HCT116 (cell line): Measurements from ENCODE around the gene SCD5. TPM values are rescaled to one million over a fixed set of nuclear protein-coding genes. Genes with fewer than 3 reads are reported as not detected.

ENCODE experiments used
- ATAC-seq: fragments of 200-7000 bp; cut with Tn5 transposase; 2 replicates; pipeline ENCODE4 v1.9.1; 2020; ENCODE audit warnings: mild to moderate bottlenecking, moderate library complexity
- BruUV-seq: library from RNA; stranded (reverse); fragments of 400-500 nt; replicated peaks from 2 replicates; lab custom pipeline; 2021; lab: Mats Ljungman, UMichigan
- CTCF ChIA-PET: fragments of 300-600 bp; sonication (Branson Sonifier 250); formaldehyde crosslinking; loops from one replicate; lab custom pipeline; 2021; ENCODE audit warnings: antibody characterized with exemption; lab: Charles Lee
- POLR2A ChIA-PET: fragments of 300-600, 350-600 bp; sonication (Branson Sonifier 250); formaldehyde crosslinking; loops from one replicate; lab custom pipeline; 2021; ENCODE audit warnings: antibody characterized with exemption; lab: Charles Lee
- RAD21 ChIA-PET, 2 experiments: fragments of 300-600 bp; sonication (Branson Sonifier 250); formaldehyde crosslinking; loops; one replicate each; lab custom pipeline; 2023; ENCODE audit warnings: low total read pairs in 2 of 2; ENCODE audit not compliant: uncharacterized antibody in 2 of 2, unreplicated experiment in 2 of 2, low non-redundant PET in 1 of 2; lab: Charles Lee
- DNase-seq: peaks from one replicate; pipeline ENCODE4 v3.0.0-alpha.2; 2010; ENCODE audit warnings: low read depth, low spot score
- H2AFZ ChIP-seq: fragments of 200-600 bp; shearing (Covaris generic), sonication (generic); 2 replicates; pipeline ENCODE4 v1.6.1; 2017; ENCODE audit warnings: low read depth, mixed run types, mixed read lengths, antibody characterized with exemption, low read length; ENCODE audit not compliant: poor library complexity, severe bottlenecking
- H3K27ac ChIP-seq: 2 replicates; pipeline ENCODE4 v1.5.1; 2012; ENCODE audit warnings: low read depth, low read length
- H3K27me3 ChIP-seq: fragments of 200-600 bp; sonication (generic); 2 replicates; pipeline ENCODE4 v1.6.1; 2016; ENCODE audit warnings: mixed run types, low read length, mixed read lengths; ENCODE audit not compliant: insufficient read depth
- H3K36me3 ChIP-seq, 2 experiments: fragments of 200-500 bp in 1 of 2; fragments of 200-600 bp in 1 of 2; sonication (Bioruptor generic) in 1 of 2; sonication (generic) in 1 of 2; 2 replicates each; pipeline versions ENCODE4 v1.5.1 to v1.6.1; 2014 to 2016; ENCODE audit warnings: low read length in 2 of 2, inconsistent platforms in 1 of 2, mixed read lengths in 1 of 2, mixed run types in 1 of 2; ENCODE audit not compliant: insufficient read depth in 2 of 2, control insufficient read depth in 1 of 2
- H3K4me1 ChIP-seq, 2 experiments: fragments of 200-600 bp in 1 of 2; sonication (generic) in 1 of 2; 2 replicates each; pipeline versions ENCODE4 v1.5.1 to v1.6.1; 2012 to 2017; ENCODE audit warnings: low read length in 2 of 2, inconsistent platforms in 1 of 2, mild to moderate bottlenecking in 1 of 2, mixed read lengths in 1 of 2, mixed run types in 1 of 2, moderate library complexity in 1 of 2; ENCODE audit not compliant: insufficient read depth in 2 of 2, control insufficient read depth in 1 of 2
- H3K4me2 ChIP-seq: fragments of 200-600 bp; sonication (generic); 2 replicates; pipeline ENCODE4 v1.6.1; 2017; ENCODE audit warnings: mixed run types, low read length, mixed read lengths
- H3K4me3 ChIP-seq, 2 experiments: fragments of 200-600 bp in 1 of 2; sonication (generic) in 1 of 2; replicated peaks in 1 of 2; 2 replicates each; pipeline ENCODE4 v1.5.1; 2011 to 2016; ENCODE audit warnings: low read length in 2 of 2, control low read depth in 1 of 2, low read depth in 1 of 2, mild to moderate bottlenecking in 1 of 2, mixed read lengths in 1 of 2, mixed run types in 1 of 2
- H3K79me2 ChIP-seq: fragments of 200-600 bp; sonication (generic); 2 replicates; pipeline ENCODE4 v1.6.1; 2017; ENCODE audit warnings: mild to moderate bottlenecking, mixed run types, low read length, moderate library complexity, mixed read lengths; ENCODE audit not compliant: insufficient read depth
- H3K9ac ChIP-seq: fragments of 200-600 bp; sonication (generic); 2 replicates; pipeline ENCODE4 v1.6.1; 2016; ENCODE audit warnings: low read length, mixed read lengths
- H3K9me2 ChIP-seq: fragments of 200-600 bp; sonication (generic), shearing (Covaris generic); 2 replicates; pipeline ENCODE4 v1.6.1; 2017; ENCODE audit warnings: mixed run types, mild to moderate bottlenecking, moderate library complexity; ENCODE audit not compliant: insufficient read depth
- H3K9me3 ChIP-seq, 2 experiments: fragments of 200-500 bp in 1 of 2; fragments of 200-600 bp in 1 of 2; sonication (Bioruptor generic) in 1 of 2; sonication (generic) in 1 of 2; 2 replicates each; pipeline ENCODE4 v1.6.1; 2014 to 2017; ENCODE audit warnings: low read length in 2 of 2, mixed read lengths in 2 of 2, inconsistent platforms in 1 of 2, low read depth in 1 of 2, mild to moderate bottlenecking in 1 of 2, mixed run types in 1 of 2, moderate library complexity in 1 of 2; ENCODE audit not compliant: control insufficient read depth in 1 of 2, insufficient read depth in 1 of 2
- H4K20me1 ChIP-seq: fragments of 200-600 bp; sonication (generic), shearing (Covaris generic); 2 replicates; pipeline ENCODE4 v1.6.1; 2017; ENCODE audit warnings: mixed run types, mild to moderate bottlenecking, moderate library complexity; ENCODE audit not compliant: insufficient read depth
- CBX3 ChIP-seq: IDR thresholded peaks from 2 replicates; pipeline ENCODE4 v1.6.1; 2012; ENCODE audit warnings: low read depth
- ELF1 ChIP-seq: IDR thresholded peaks from 2 replicates; pipeline ENCODE4 v1.6.1; 2012; ENCODE audit warnings: low read depth, borderline replicate concordance
- EZH2 ChIP-seq: fragments of 200-600 bp; sonication (generic); IDR thresholded peaks from 2 replicates; pipeline ENCODE4 v1.6.1; 2017; ENCODE audit warnings: antibody characterized with exemption, mixed run types
- EZH2phosphoT487 ChIP-seq: fragments of 200-600 bp; IDR thresholded peaks from 2 replicates; pipeline ENCODE4 v1.6.1; 2018; ENCODE audit warnings: antibody characterized with exemption, borderline replicate concordance
- FOSL1 ChIP-seq: IDR thresholded peaks from 2 replicates; pipeline ENCODE4 v1.6.1; 2012; ENCODE audit warnings: low read depth
- JUND ChIP-seq: IDR thresholded peaks from 2 replicates; pipeline ENCODE4 v1.6.1; 2012
- POLR2A ChIP-seq: IDR thresholded peaks from 2 replicates; pipeline ENCODE4 v1.7.0; 2011; ENCODE audit warnings: borderline replicate concordance; ENCODE audit not compliant: insufficient read depth, insufficient read length; ENCODE audit errors: extremely low read depth
- RAD21 ChIP-seq: IDR thresholded peaks from 2 replicates; pipeline ENCODE4 v1.6.1; 2012; ENCODE audit warnings: low read depth, mild to moderate bottlenecking
- SIN3A ChIP-seq: IDR thresholded peaks from 2 replicates; pipeline ENCODE4 v1.6.1; 2012; ENCODE audit warnings: low read depth
- SP1 ChIP-seq: IDR thresholded peaks from 2 replicates; pipeline ENCODE4 v1.6.1; 2012; ENCODE audit warnings: low read depth
- SRF ChIP-seq: IDR thresholded peaks from 2 replicates; pipeline ENCODE4 v1.6.1; 2012; ENCODE audit warnings: low read depth
- YY1 ChIP-seq: IDR thresholded peaks from 2 replicates; pipeline ENCODE4 v1.6.1; 2011; ENCODE audit warnings: low read length, low read depth, moderate library complexity, mild to moderate bottlenecking; ENCODE audit not compliant: insufficient replicate concordance; ENCODE audit errors: extremely low read depth
- intact Hi-C: fragments of 100-400 bp; cut with micrococcal nuclease; formaldehyde crosslinking; loops from 2 replicates; pipeline ENCODE4 v1.10.0; 2022
- total RNA-seq: library from RNA; stranded (reverse); gene quantifications from one replicate; pipeline ENCODE4 v1.2.1, GENCODE V29; 2021; ENCODE audit not compliant: unreplicated experiment
- TF ChIP-seq, protein P1 (sequence below): IDR thresholded peaks from 2 replicates; pipeline ENCODE4 v1.6.1; 2012; ENCODE audit warnings: low read depth
- TF ChIP-seq, protein P2 (sequence below): IDR thresholded peaks from 2 replicates; pipeline ENCODE4 v1.6.1; 2011; ENCODE audit warnings: mild to moderate bottlenecking, low read length, moderate library complexity; ENCODE audit not compliant: insufficient replicate concordance; ENCODE audit errors: extremely low read depth
- TF ChIP-seq, protein P3 (sequence below), 3 experiments: fragments of 200-600 bp in 1 of 3; sonication (generic) in 1 of 3; IDR thresholded peaks in 2 of 3; conservative IDR thresholded peaks in 1 of 3; 2 replicates each; pipeline ENCODE4 v1.5.1; 2012 to 2017; ENCODE audit warnings: low read depth in 2 of 3, low read length in 2 of 3, antibody characterized with exemption in 1 of 3, borderline replicate concordance in 1 of 3, control low read depth in 1 of 3, mild to moderate bottlenecking in 1 of 3, mixed read lengths in 1 of 3, mixed run types in 1 of 3, moderate library complexity in 1 of 3; ENCODE audit not compliant: insufficient read depth in 1 of 3

The SCD5 gene
- total RNA-seq, 1 experiment from 2014 or later = 21.7 TPM

DNA sequence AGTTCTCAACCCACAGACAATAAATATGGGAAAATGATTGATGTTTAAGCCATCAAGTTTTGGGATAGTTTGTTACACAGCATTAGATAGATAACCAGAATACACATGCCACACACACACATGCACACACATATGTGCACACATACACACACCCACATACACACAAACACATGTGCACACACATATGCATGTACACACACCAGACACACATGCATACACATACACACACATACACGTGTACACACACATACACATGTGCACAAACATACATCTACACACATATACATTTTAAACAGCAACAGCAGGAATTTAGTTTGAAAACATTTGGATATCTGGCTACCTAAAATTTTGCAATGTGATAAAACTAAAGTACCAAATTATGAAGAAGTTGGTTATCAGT, 194.1 kb downstream of the SCD5 start:
- Histone ChIP-seq H3K9ac (no peak overlapping the region), H3K79me2 (no peaks in the 10 kb centered on the region), H4K20me1 (no peaks in the 10 kb centered on the region), H3K9me2 (no peaks in the 10 kb centered on the region), H3K4me1 (no peaks in the 10 kb centered on the region), H2AFZ (no peak overlapping the region), H3K27ac (no peak overlapping the region), H3K27me3 (no peaks in the 10 kb centered on the region), H3K4me2 (no peak overlapping the region), H3K36me3 (no peaks in the 10 kb centered on the region), H3K9me3 (no peaks in the 10 kb centered on the region), H3K4me3 (no peak overlapping the region)
- BruUV-seq = no TSS peak
- ChIA-PET CTCF (no interaction called here), POLR2A (no interaction called here), RAD21 (no interaction called here)
- intact Hi-C loops = no loop called here
- no peak for DNase-seq
- no peak for ATAC-seq
- TF ChIP-seq, protein P1, sequence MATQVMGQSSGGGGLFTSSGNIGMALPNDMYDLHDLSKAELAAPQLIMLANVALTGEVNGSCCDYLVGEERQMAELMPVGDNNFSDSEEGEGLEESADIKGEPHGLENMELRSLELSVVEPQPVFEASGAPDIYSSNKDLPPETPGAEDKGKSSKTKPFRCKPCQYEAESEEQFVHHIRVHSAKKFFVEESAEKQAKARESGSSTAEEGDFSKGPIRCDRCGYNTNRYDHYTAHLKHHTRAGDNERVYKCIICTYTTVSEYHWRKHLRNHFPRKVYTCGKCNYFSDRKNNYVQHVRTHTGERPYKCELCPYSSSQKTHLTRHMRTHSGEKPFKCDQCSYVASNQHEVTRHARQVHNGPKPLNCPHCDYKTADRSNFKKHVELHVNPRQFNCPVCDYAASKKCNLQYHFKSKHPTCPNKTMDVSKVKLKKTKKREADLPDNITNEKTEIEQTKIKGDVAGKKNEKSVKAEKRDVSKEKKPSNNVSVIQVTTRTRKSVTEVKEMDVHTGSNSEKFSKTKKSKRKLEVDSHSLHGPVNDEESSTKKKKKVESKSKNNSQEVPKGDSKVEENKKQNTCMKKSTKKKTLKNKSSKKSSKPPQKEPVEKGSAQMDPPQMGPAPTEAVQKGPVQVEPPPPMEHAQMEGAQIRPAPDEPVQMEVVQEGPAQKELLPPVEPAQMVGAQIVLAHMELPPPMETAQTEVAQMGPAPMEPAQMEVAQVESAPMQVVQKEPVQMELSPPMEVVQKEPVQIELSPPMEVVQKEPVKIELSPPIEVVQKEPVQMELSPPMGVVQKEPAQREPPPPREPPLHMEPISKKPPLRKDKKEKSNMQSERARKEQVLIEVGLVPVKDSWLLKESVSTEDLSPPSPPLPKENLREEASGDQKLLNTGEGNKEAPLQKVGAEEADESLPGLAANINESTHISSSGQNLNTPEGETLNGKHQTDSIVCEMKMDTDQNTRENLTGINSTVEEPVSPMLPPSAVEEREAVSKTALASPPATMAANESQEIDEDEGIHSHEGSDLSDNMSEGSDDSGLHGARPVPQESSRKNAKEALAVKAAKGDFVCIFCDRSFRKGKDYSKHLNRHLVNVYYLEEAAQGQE = no peak
- no peak for TF ChIP-seq SRF
- TF ChIP-seq SP1 = no peak
- no peak for TF ChIP-seq ELF1
- TF ChIP-seq POLR2A = no peak
- TF ChIP-seq CBX3 = no peak
- no peak for TF ChIP-seq JUND
- no peak for TF ChIP-seq FOSL1
- TF ChIP-seq SIN3A = no peak
- TF ChIP-seq, protein P2, sequence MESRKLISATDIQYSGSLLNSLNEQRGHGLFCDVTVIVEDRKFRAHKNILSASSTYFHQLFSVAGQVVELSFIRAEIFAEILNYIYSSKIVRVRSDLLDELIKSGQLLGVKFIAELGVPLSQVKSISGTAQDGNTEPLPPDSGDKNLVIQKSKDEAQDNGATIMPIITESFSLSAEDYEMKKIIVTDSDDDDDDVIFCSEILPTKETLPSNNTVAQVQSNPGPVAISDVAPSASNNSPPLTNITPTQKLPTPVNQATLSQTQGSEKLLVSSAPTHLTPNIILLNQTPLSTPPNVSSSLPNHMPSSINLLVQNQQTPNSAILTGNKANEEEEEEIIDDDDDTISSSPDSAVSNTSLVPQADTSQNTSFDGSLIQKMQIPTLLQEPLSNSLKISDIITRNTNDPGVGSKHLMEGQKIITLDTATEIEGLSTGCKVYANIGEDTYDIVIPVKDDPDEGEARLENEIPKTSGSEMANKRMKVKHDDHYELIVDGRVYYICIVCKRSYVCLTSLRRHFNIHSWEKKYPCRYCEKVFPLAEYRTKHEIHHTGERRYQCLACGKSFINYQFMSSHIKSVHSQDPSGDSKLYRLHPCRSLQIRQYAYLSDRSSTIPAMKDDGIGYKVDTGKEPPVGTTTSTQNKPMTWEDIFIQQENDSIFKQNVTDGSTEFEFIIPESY = no peak
- no peak for TF ChIP-seq EZH2
- TF ChIP-seq, protein P3, sequence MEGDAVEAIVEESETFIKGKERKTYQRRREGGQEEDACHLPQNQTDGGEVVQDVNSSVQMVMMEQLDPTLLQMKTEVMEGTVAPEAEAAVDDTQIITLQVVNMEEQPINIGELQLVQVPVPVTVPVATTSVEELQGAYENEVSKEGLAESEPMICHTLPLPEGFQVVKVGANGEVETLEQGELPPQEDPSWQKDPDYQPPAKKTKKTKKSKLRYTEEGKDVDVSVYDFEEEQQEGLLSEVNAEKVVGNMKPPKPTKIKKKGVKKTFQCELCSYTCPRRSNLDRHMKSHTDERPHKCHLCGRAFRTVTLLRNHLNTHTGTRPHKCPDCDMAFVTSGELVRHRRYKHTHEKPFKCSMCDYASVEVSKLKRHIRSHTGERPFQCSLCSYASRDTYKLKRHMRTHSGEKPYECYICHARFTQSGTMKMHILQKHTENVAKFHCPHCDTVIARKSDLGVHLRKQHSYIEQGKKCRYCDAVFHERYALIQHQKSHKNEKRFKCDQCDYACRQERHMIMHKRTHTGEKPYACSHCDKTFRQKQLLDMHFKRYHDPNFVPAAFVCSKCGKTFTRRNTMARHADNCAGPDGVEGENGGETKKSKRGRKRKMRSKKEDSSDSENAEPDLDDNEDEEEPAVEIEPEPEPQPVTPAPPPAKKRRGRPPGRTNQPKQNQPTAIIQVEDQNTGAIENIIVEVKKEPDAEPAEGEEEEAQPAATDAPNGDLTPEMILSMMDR (IDR thresholded peaks at IDR 0.05 in 2 of 3, conservative IDR thresholded peaks at IDR 0.05 in 1 of 3; ENCODE audit: borderline replicate concordance in 1 of 3, insufficient read depth in 1 of 3, low read depth in 2 of 3, low read length in 2 of 3) = no peak
- no peak for TF ChIP-seq YY1
- no peak for TF ChIP-seq EZH2phosphoT487
- no peak for TF ChIP-seq RAD21
